Measurements from ENCODE around the gene TRIM47. TPM values are rescaled to one million over a fixed set of nuclear protein-coding genes. Genes with fewer than 3 reads are reported as not detected.
"Not testable (repeated sequence)": the region's sequence is repeated elsewhere in the genome, so short reads cannot be mapped to it uniquely, and the experiment has no call there.

The TRIM47 gene
- total RNA-seq, 4 donors from 2014 or later = 67.8 to 147 (median 81.9) TPM

GRCh38 chr17:75853433-75853832 is 24.9 kb downstream of the TRIM47 start:
- Histone ChIP-seq H3K4me1 (peaks cover 69 to 77% (median 73%) of the 10 kb centered on the region in 4 donors), H3K27ac (replicated peaks in 1 of 4) (peak overlapping the region; percentile 92 to 100 (median 100)), H3K27me3 (no peaks in the 10 kb centered on the region), H3K36me3 (peaks cover 22 to 45% (median 42%) of the 10 kb centered on the region in 4 donors), H3K9me3 (no peaks in the 10 kb centered on the region), H3K4me3 (peak overlapping the region in 3 of 4 donors; percentile 22 to 92 (median 79))
- TF ChIP-seq POLR2AphosphoS5 (IDR thresholded peaks at IDR 0.05) (no peak), POLR2A (IDR thresholded peaks at IDR 0.05; ENCODE audit: low read depth) (no peak), EP300 (IDR thresholded peaks at IDR 0.05) (no peak)
- TF ChIP-seq, protein P1, sequence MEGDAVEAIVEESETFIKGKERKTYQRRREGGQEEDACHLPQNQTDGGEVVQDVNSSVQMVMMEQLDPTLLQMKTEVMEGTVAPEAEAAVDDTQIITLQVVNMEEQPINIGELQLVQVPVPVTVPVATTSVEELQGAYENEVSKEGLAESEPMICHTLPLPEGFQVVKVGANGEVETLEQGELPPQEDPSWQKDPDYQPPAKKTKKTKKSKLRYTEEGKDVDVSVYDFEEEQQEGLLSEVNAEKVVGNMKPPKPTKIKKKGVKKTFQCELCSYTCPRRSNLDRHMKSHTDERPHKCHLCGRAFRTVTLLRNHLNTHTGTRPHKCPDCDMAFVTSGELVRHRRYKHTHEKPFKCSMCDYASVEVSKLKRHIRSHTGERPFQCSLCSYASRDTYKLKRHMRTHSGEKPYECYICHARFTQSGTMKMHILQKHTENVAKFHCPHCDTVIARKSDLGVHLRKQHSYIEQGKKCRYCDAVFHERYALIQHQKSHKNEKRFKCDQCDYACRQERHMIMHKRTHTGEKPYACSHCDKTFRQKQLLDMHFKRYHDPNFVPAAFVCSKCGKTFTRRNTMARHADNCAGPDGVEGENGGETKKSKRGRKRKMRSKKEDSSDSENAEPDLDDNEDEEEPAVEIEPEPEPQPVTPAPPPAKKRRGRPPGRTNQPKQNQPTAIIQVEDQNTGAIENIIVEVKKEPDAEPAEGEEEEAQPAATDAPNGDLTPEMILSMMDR (IDR thresholded peaks at IDR 0.05) = no peak
- WGBS = 66% methylated on average over 7 of the region's 7 CpGs
- intact Hi-C loops (cut with DNase I) = no loop called here
- no peak for DNase-seq (ENCODE audit: extremely low spot score)

- H3K27me3 ChIP-seq; DNase-seq (ENCODE audit: extremely low spot score); H3K4me3 ChIP-seq; H3K9me3 ChIP-seq: not testable (repeated sequence)
- H3K36me3 ChIP-seq = peaks cover 39 to 63% (median 60%) of the 10 kb centered on the region in 4 donors
- WGBS = 91% methylated on average over 15 of the region's 15 CpGs
- intact Hi-C loops (cut with DNase I) = loop anchor here (2.0 kb wide), 1 partner anchor 45 kb away; the partner anchor contains the start of gene TRIM65
- peak overlapping the region in 2 of 4 donors; percentile 11 to 71 for H3K27ac ChIP-seq (replicated peaks in 1 of 4)
- H3K4me1 ChIP-seq = peaks cover 80 to 86% (median 84%) of the 10 kb centered on the region in 4 donors
These were observed 26.7 kb downstream of the TRIM47 start for GRCh38 chr17:75851693-75851991.

DNA sequence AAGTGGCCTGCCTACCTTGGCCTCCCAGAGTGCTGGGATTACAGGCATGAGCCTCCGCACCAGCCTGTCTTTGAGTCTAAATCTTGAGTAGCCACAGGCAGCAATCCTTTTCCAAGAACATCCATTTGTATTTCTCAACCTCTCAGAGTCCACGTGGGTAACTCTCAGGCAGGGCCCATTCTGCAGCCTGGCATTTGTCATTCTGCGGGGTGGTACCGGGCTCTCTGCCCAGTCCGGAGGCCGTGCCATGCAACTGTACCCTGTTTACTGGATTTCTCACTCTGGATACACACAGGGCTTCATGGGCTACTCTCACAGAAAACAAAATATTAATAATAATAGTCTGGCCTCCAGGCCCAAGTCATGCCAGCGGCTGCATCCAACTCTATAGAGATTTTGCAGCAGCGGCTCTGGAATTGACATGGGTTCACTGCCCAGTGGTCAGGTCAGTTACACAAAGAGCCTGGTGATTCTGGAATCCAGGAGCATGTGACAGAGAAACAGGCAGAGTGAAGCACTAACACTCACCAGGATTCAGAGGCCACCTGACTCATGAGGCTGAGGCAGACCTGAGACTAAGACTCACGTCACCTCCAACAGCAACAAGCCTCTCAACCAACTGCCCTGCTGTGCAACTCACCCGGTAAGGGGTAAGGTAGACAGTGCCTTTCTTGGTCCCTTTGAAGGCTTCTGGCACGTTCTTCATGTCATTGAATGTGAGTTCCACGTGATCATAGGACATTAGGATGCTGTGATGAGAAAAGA is 27.3 kb downstream of the TRIM47 start:
- peaks cover 44 to 69% (median 66%) of the 10 kb centered on the region in 4 donors for H3K36me3 ChIP-seq
- TF ChIP-seq POLR2A (IDR thresholded peaks at IDR 0.05; ENCODE audit: low read depth) (no peak), EP300 (IDR thresholded peaks at IDR 0.05) (no peak), POLR2AphosphoS5 (IDR thresholded peaks at IDR 0.05) (no peak)
- TF ChIP-seq, protein P1 (IDR thresholded peaks at IDR 0.05) = no peak

DNA sequence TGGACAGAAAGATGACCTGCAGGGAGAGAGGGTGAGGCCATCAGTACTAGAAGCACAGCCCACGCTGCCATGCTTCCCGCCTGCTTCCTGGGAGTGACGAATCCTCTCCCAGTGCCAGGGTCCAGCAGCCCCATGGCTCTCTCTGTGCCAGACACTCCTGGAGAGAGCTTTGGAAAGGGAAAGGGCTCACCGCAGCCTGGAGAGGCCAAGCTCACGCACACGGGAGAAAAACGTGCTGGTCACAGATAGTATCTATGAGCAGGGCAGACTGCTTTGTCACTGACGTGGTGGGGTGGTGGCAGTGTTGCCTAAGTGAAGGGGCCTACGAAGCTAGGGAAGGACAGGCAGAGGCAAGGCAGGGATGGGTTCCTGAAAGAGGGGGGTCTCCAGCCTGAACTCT is 28.7 kb downstream of the TRIM47 start:
- Histone ChIP-seq H3K9me3 (no peaks in the 10 kb centered on the region), H3K4me1 (peaks cover 93 to 98% (median 96%) of the 10 kb centered on the region in 4 donors), H3K4me3 (no peak overlapping the region), H3K27me3 (no peaks in the 10 kb centered on the region), H3K27ac (replicated peaks in 1 of 4) (peak overlapping the region; percentile 39 to 71 (median 54)), H3K36me3 (peaks cover 50 to 74% (median 70%) of the 10 kb centered on the region in 4 donors)
- TF ChIP-seq, protein P1 (IDR thresholded peaks at IDR 0.05) = no peak
- TF ChIP-seq POLR2AphosphoS5 (IDR thresholded peaks at IDR 0.05) (no peak), EP300 (IDR thresholded peaks at IDR 0.05) (no peak), POLR2A (IDR thresholded peaks at IDR 0.05; ENCODE audit: low read depth) (no peak)
- DNase-seq (ENCODE audit: extremely low spot score) = no peak
- WGBS = 71% methylated on average over 9 of the region's 9 CpGs
- intact Hi-C loops (cut with DNase I) = loop anchor here (2.0 to 5.0 kb wide), 2 partner anchors 33 to 47 kb away; partner anchors contain the start of gene TRIM65

More for the DNA sequence above, 27.3 kb downstream of the TRIM47 start:
- Histone ChIP-seq H3K27me3 (no peaks in the 10 kb centered on the region), H3K4me1 (peaks cover 80 to 86% (median 84%) of the 10 kb centered on the region in 4 donors), H3K9me3 (no peaks in the 10 kb centered on the region), H3K27ac (replicated peaks in 1 of 4) (peak overlapping the region; percentile 17 to 71 (median 32)), H3K4me3 (no peak overlapping the region)
- 84% methylated on average over 12 of the region's 12 CpGs for WGBS
- intact Hi-C loops (cut with DNase I) = loop anchor here (2.0 kb wide), 1 partner anchor 46 kb away; the partner anchor contains the start of gene TRIM65
- DNase-seq (ENCODE audit: extremely low spot score) = no peak

DNA sequence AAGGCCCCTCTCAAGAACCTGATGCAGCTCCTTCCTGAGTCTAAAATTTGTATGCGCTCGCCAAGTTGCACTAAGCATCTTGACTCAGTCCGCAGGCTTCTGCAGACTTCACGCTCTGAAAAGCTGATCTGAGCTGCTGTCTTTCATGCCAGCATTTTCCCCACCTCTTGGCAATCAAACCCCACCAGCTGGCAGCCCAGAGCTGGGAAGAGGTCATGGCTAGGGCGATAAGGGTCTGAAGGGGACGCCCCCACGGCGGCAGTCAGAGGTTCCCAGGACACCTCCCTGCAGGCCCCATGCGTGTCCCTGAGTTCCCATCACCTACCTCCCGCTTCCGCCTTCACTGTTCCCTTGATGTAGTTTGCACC is 29.1 kb downstream of the TRIM47 start:
- peaks cover 50 to 74% (median 70%) of the 10 kb centered on the region in 4 donors for H3K36me3 ChIP-seq

More for the DNA sequence above, 29.1 kb downstream of the TRIM47 start:
- H3K27ac ChIP-seq (replicated peaks in 1 of 4) = peak overlapping the region; percentile 39 to 71 (median 54)
- TF ChIP-seq, protein P1 (IDR thresholded peaks at IDR 0.05) = no peak
- TF ChIP-seq POLR2AphosphoS5 (IDR thresholded peaks at IDR 0.05) (no peak), EP300 (IDR thresholded peaks at IDR 0.05) (no peak), POLR2A (IDR thresholded peaks at IDR 0.05; ENCODE audit: low read depth) (no peak)
- intact Hi-C loops (cut with DNase I) = loop anchor here (5.0 kb wide), 1 partner anchor 33 kb away; no protein-coding TSS in a partner anchor
- peaks cover 96 to 99% (median 96%) of the 10 kb centered on the region in 4 donors for H3K4me1 ChIP-seq
- WGBS = 86% methylated on average over 11 of the region's 11 CpGs
- no peaks in the 10 kb centered on the region for H3K9me3 ChIP-seq
- no peaks in the 10 kb centered on the region for H3K27me3 ChIP-seq
- no peak for DNase-seq (ENCODE audit: extremely low spot score)
- H3K4me3 ChIP-seq = no peak overlapping the region

Data from esophagus muscularis mucosa (tissue), 4 donors.